CD4-positive, alpha-beta T cell treated with Interleukin-21 for 1 hour (primary cell): ENCODE results near the gene FSTL4.

Experiments
- DNase-seq: peaks from one replicate; pipeline ENCODE4 v3.0.0-alpha.2; 2020

FSTL4 gene

DNA sequence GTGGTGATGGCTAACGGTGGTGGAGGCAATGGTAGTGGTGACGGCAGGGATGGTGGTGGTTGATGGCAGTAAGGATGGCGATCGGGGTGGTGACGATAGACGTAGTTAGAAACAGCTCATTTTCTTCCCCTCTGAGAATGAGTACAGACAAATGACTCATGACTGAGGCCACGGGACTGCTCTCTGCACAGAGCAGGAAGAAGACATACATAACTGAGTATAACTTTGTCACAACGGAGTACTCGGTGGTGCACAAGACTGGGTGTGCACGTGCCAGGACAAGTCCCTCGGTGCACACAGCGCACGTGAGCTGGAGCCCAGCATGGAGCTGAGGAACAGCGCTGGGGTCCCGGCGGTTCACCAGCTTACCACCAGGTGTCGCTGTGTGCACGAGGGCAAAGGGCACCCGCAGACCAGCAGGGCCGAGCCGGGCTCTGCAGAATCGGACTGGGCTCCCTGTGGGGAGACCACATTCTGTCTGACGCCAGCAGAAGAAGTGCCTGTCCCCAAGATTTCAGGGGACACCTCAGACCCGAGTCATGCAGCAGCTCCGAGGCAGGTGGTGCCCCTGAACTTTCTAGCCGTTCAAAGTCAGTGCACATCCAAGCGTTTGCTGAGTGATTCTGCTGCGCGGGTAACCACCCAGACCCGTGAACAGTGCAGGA, 188.6 kb downstream of the FSTL4 start:
- DNase-seq, result peak; percentile 55

DNA sequence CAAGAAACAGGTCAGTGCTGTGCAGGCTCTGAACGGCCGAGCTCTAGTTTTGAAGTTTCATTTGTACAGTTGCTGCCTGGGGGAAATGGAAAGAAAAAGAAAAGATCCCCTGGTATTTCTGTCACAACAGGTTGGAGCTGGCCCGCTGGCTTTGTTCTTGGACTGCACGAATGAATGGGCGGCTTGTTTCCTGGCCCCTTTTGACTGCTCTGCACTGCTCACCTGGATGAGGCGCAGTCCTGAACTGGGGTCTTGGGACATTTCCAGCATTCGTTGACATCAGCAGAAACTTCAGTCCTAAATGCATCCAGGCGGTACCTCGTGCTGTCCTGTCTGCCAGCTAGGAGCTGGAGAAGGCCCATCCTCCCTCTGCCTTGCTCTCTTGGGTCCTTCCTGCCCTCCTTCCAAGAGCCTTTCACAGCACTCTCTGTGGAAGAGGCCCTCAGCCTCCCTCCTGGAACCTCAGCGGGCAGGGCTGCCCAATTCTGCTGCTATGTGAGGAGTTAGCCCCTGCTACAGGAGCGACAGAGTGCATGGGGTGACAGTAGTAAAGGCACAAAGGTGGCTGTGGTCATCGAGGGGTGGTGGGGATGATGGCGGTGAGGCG, 189.2 kb downstream of the FSTL4 start:
- DNase-seq, result no peak

DNA sequence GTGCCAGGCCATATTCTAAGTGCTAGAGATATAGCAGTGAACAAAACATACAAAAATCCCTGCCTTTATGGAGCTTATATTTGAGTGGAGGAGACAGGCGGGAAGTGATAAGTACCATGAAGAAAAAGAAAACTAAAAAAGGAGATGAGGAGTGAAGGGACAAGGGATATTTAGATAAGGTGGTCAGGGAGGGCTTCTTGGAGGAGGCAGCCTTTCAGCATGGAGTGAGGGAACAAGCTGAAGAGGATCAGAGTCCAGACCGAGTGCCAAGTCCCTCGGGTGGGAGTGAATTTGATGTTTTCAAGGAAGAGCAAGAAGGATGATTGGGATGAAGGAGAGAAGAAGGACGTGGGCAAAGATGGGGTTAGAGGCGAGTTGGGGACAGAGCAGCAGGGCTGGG, 190.5 kb downstream of the FSTL4 start:
- DNase-seq, result no peak

DNA sequence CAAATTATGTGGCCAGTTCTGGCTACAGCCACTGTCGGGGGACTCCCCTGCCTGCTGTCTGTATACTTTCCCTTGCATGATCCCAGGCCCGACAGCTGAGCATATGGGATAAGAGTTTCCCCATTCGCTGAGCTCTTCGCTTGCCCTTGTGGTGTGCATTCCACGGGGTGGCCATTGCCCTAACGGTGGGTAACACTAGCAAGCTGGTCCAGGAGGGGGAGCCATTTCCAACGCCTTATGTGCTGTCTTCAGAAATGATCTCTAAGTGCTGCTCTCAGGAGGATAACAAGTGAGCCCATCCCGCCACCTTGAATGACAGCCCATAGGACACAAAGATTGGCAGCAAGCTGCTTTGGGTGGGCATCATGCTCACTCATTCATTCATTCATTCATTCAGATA, 190.9 kb downstream of the FSTL4 start:
- no peak for DNase-seq

DNA sequence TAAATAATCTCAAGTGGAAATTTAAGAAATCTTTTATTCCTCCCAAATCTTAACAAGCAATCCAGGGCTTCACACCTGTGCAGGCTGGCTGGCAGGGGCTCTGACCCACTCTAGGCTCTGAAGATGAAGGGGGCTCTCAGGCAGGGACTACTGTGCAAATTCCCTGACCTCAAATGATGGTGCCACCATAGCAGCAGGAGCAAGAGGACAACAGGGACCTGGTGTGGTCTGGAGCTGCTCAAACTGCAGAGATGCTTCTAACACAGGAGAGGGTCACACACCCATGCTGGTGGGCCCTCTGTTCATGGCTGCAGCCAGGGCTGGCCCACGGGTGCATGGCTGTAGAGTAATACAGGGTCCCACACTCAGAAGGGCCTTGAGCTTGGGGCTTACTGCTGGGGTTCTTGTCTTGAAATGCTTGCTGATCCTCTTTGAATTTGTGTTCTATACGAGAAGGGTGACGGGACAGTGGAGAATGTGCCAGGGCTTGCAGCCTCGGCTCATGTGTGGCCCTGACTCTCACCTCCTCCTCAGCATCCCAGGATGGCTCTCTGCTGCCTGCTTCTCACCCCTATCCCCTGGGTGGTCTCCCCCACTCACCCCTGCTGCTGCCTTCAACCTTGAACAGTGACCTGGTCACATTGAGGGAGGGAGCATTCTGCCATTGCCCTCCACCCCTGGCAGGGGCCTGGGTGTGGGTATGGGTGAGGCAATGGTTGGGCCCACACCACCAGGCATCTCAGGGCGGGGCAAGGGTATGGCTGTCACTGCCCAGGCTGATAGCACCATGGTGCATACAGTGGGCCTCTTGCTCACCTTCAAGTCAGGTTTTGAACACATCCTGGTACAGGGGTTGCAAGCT, 191.7 kb downstream of the FSTL4 start:
- DNase-seq, result no peak

DNA sequence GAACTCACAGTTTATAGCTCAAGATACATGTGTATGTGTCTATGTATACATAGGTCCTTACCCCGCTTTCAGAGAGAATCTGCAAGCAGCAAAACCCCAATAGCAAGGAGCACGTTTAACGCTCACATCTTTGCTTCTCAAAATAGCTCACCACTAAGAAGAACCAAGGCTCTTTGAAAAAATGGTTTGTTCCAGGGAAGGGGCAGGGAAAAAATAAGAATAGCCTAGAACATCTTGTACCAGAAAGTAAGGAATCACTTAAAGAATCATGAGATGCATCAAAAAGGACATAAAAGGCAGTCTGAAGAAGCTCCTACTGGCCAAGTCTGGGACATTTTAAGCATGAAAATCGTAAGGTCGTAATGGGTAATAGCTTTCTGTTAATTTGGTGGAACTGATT, 196.4 kb downstream of the FSTL4 start:
- DNase-seq, result no peak

DNA sequence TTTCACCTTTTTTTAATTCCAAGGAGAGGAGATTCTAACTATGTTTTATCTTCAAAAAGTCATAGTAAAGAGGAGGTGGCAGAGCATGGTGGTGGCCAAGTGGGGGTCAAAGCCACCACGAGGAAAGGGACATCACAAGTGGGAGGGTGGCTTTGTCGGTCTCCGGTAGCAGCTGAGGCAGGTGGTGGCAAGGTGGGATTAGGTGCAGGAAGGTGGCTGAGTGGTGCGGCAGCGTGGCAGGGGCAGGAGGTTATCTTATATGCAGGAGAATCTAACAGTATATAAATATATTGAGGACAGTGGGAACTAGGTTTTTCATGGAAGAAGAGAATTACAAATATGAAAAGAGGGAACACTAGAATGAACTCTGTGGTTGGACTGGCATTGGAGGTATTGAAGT, 196.8 kb downstream of the FSTL4 start:
- no peak for DNase-seq

DNA sequence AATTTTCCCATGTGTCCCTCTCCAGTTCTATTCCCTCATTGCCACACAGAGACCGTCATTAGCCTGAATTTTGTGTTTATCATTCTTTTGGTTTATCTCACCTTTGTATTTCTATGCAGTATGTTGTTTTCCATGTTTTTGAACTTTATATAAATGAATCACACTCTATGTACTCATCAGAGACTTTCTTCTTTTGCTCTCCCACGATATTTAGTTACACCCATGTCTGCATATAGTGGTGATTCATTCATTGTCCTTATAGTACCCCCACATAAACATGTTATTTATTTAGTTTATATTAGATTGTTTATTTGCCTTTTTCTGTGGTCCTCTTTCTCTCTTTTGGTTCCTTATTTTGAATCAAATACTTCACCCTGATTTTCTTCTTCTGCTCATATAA, 199.7 kb downstream of the FSTL4 start:
- DNase-seq, result no peak

DNA sequence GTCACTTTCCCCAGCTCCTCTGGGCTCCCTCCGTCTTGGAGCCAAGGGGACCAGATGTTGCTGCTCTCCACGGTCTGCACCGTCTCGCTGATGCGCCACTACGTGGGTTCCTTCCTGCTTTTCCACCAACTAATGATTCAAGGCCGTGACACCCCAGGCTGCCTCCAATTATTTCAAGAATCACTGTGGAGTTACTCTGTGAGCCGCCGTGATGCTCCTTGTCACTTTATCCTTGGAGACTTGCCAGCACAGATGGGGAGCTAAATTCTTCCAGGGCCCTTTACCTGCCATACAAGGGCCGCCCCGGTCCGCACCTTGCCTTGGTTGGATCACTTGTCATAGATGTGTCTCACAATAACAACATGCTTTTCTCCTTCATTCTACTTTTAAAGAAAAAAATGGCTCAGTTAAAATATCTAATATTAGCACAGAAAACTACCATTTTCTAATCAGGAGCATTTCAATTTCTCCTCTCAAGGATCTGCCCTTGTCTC, 202.0 kb downstream of the FSTL4 start:
- no peak for DNase-seq

GRCh38 chr5:133409210-133409674, 203.1 kb downstream of the FSTL4 start:
- no peak for DNase-seq

- DNase-seq, result no peak
Observed at GRCh38 chr5:133408322-133408721, 204.0 kb downstream of the FSTL4 start.

- no peak for DNase-seq
Observed at GRCh38 chr5:133406977-133407632, 205.2 kb downstream of the FSTL4 start.

- no peak for DNase-seq
Observed at GRCh38 chr5:133406208-133406976, 205.9 kb downstream of the FSTL4 start.

DNA sequence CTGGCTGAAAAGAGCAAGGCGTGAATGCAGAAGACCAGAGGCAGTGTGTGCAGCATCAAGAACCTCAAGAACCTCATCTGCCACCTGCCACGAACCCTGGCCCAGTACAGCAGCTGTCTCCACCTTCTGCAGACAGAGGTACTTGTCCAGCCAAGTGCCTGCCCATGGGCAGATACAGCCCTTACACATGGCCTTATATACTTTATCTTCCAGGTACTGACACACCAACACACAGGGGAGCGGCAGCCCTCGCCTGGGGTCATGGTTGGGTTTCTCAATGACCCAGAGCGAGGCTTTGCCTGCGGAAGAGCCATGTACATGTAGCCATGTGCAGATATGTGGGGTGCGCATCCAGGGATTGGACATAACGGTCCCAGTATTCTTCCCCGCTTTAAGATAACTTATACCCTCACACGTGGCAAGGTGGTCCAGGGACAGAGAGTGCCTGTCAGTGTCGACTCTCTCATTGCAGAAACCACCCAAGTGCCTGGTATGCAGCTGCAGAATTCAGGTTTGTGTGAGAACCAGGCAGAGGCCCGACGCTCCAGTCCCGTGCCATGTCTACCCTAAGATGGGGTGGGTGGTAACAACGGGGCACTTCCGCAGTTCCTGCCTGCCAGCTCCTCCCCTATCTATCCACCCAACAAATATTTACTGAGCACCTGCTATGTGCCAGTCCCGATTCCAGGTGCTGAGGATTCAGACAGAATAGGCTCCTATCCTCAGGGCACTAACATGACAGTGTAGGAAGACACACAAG, 206.9 kb downstream of the FSTL4 start:
- no peak for DNase-seq

DNA sequence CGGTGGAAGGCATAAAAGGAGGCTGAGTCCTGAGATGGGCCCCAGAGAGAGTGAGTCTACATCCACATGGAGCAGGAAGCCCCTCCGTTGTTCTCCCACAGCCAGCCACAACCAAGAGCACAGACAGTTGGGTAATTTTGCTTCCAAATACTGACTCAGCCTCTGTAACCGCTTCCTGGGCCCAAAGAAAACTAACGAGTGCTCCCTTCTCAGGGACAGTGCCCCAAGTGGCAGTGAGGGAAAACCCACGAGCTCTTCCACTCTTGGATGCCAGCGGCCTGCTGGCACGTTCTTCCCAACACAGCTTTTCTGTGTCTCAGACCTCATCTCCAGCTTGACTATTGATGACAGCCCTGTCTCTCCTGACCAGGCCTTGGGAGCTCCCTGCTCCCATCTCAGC, 207.6 kb downstream of the FSTL4 start:
- DNase-seq, result no peak

DNA sequence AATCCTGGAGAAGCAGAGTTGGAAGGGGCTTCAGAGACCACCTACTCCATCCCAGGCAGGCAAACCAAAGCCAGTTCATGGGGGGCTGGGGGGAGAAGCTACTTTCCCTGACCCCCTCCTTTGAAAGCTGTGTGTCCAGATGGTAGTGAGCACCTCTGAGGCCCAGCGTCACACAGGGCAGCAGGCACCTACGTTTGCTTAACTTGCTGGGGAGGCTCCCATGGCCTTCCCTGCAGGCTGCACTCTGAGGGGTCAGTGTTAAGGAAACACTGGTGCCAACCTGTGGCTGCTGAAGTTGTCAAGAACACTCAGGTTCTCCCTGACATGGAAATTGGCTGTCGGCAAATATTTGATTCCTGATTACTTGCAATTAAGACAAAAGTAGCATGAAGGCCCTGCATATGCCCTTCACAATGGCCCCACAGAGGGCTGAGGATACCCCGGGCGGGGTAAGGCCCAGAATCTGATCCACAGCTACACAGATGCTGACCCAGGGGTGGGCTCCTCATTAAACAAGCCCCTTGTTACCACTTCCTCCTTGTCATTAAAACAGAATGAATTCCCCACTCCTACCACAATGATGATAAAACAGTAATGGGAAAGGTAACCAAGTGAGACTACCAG, 208.5 kb downstream of the FSTL4 start:
- no peak for DNase-seq

GRCh38 chr5:133402775-133403174, 209.6 kb downstream of the FSTL4 start:
- no peak for DNase-seq

GRCh38 chr5:133401731-133402347, 210.5 kb downstream of the FSTL4 start:
- no peak for DNase-seq

DNA sequence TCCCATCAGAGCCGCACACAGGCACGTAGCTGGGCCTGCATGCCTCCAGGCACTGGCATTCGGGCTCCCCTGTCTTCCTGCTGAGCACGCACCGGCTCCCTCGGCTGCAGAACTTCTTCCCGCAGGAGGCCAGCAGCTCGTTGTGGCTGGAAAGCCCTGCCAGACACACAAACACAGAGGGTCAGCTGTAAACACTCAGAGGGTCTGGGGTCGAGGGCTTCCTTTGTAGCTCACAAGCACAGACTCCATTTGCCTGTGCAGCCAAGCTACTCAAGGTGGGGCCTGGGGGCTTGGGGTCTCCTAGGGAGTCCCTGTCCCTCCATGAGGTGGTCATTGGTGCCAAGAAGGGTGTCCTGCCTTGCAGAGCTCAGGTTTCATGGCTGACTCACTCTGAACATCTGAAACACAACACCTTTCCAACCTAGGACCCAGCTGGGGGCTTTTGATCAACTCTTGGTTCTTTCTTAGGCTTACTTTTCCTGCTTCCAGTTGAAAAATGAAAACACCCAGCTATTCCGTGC, 211.4 kb downstream of the FSTL4 start:
- DNase-seq, result no peak

GRCh38 chr5:133400120-133400519, 212.2 kb downstream of the FSTL4 start:
- DNase-seq, result no peak
